Aortic smooth muscle cell (primary cell): ENCODE measurements around the gene RFT1. TPM values are rescaled to one million over a fixed set of nuclear protein-coding genes. Genes with fewer than 3 reads are reported as not detected.

Experiments
- total RNA-seq: library from RNA; depleted of rRNA; stranded (reverse); fragments of >200 nt; gene quantifications from 2 replicates; pipeline ENCODE4 v1.2.3, GENCODE V29; 2014

RFT1 gene
- total RNA-seq: 9.1 and 9.9 TPM in 2 replicates

GRCh38 chr3:53130179-53131061 is at the start of gene RFT1:
RFT1 (minus strand) TSS chr3:53130435; CDS start chr3:53130400, 35 bp downstream.

GRCh38 chr3:53160660-53161449 is 30.6 kb upstream of the RFT1 start, which contains the start of gene PRKCD:
PRKCD (plus strand) TSS chr3:53161209; CDS start chr3:53178423, 17,214 bp downstream.

GRCh38 chr3:53045518-53046170 is 84.6 kb downstream of the RFT1 start, which contains the start of gene SFMBT1:
SFMBT1 (minus strand) TSS chr3:53046073; CDS start chr3:52969128, 76,945 bp downstream.

Other genes starting within 250 kb of the RFT1 start
- gene STIMATE, start 232.9 kb downstream of the RFT1 start, total RNA-seq: 15.8 and 16.5 TPM in 2 replicates
- gene SFMBT1, start 84.4 kb downstream of the RFT1 start, total RNA-seq: 4.2 and 7.1 TPM in 2 replicates
- gene PRKCD, start 30.8 kb upstream of the RFT1 start, total RNA-seq: 2.8 and 5.0 TPM in 2 replicates
- gene TKT, start 125.6 kb upstream of the RFT1 start, total RNA-seq: 266 and 310 TPM in 2 replicates
- gene DCP1A, start 217.1 kb upstream of the RFT1 start, total RNA-seq: 7.8 and 9.1 TPM in 2 replicates